A549 (cell line): Measurements from ENCODE around the gene EIF4G3. TPM values are rescaled to one million over a fixed set of nuclear protein-coding genes. Genes with fewer than 3 reads are reported as not detected.

ENCODE experiments used
- ATAC-seq, 2 experiments: fragments of 200-7000 bp in 1 of 2; fragments of >200 bp in 1 of 2; cut with Nextera tagmentation in 1 of 2; cut with Tn5 transposase in 1 of 2; 3 replicates each; pipeline versions ENCODE4 v1.8.0 to v1.9.1; 2018 to 2020; ENCODE audit warnings: mild to moderate bottlenecking in 1 of 2, moderate library complexity in 1 of 2
- CTCF ChIA-PET: fragments of 300-600 bp; sonication (Branson Sonifier 250); formaldehyde crosslinking; extraction: SDS; loops from one replicate; lab custom pipeline; 2021; ENCODE audit warnings: antibody characterized with exemption, inconsistent platforms; lab: Yijun Ruan, JAX
- POLR2A ChIA-PET: fragments of 350-600 bp; formaldehyde crosslinking; extraction: SDS; loops from one replicate; lab custom pipeline; 2021; ENCODE audit warnings: antibody characterized with exemption, inconsistent platforms; lab: Yijun Ruan, JAX
- DNase-seq, 2 experiments: peaks; one replicate each; pipeline versions ENCODE4 v3.0.0 to v3.0.0-alpha.2; 2011 to 2016; ENCODE audit warnings: low read depth in 1 of 2, low spot score in 1 of 2
- FAIRE-seq: peaks from 2 replicates; lab custom pipeline; 2011; peaks lifted over from hg19 to GRCh38; lab: Jason Lieb, UNC
- H3K27ac ChIP-seq, 2 experiments: fragments of >200 bp; sonication (Bioruptor Twin); formaldehyde crosslinking; 3 replicates each; pipeline ENCODE4 v1.5.1; 2016 to 2017
- H3K4me1 ChIP-seq: fragments of >200 bp; sonication (Bioruptor Twin); formaldehyde crosslinking; 3 replicates; pipeline ENCODE4 v1.6.1; 2016
- H3K4me2 ChIP-seq: fragments of >200 bp; sonication (Bioruptor Twin); formaldehyde crosslinking; 3 replicates; pipeline ENCODE4 v1.6.1; 2016
- H3K4me3 ChIP-seq: fragments of >200 bp; sonication (Bioruptor Twin); formaldehyde crosslinking; 3 replicates; pipeline ENCODE4 v1.5.1; 2016
- H3K9me3 ChIP-seq: fragments of >200 bp; sonication (Bioruptor Twin); formaldehyde crosslinking; 3 replicates; pipeline ENCODE4 v1.6.1; 2016
- ATOH8 ChIP-seq: fragments of 250-450 bp; sonication (Bioruptor Pico); IDR thresholded peaks from 2 replicates; pipeline ENCODE4 v1.5.0; 2020; ENCODE audit warnings: low read depth, mild to moderate bottlenecking, moderate library complexity
- EHF ChIP-seq: fragments of 250-450 bp; sonication (Bioruptor Pico); IDR thresholded peaks from 2 replicates; pipeline ENCODE4 v1.5.0; 2020; ENCODE audit warnings: mild to moderate bottlenecking
- EHMT2 ChIP-seq: fragments of 200-600 bp; sonication (generic); IDR thresholded peaks from 2 replicates; pipeline ENCODE4 v1.6.1; 2016; ENCODE audit warnings: antibody characterized with exemption, low read depth, mild to moderate bottlenecking, moderate library complexity
- ELK1 ChIP-seq: fragments of 150-350 bp; IDR thresholded peaks from 2 replicates; pipeline ENCODE4 v1.6.1; 2014; ENCODE audit warnings: low read depth, mild to moderate bottlenecking, low read length
- ESRRA ChIP-seq: fragments of 150-350 bp; IDR thresholded peaks from 2 replicates; pipeline ENCODE4 v1.6.1; 2014; ENCODE audit warnings: mild to moderate bottlenecking, low read length, borderline replicate concordance
- FOSB ChIP-seq: fragments of 250-450 bp; sonication (Bioruptor Pico); IDR thresholded peaks from 2 replicates; pipeline ENCODE4 v1.5.0; 2020; ENCODE audit warnings: mild to moderate bottlenecking, moderate library complexity
- FOSL2 ChIP-seq, 2 experiments: fragments of 450-650 bp in 1 of 2; fragments of >200 bp in 1 of 2; sonication (Bioruptor Twin) in 1 of 2; formaldehyde crosslinking; IDR thresholded peaks; 2 replicates each; pipeline versions ENCODE4 v1.5.0 to v1.6.1; 2016 to 2020; ENCODE audit warnings: mild to moderate bottlenecking in 1 of 2, moderate library complexity in 1 of 2
- FOXS1 ChIP-seq: fragments of 250-450 bp; sonication (Bioruptor Pico); IDR thresholded peaks from 2 replicates; pipeline ENCODE4 v1.5.0; 2020; ENCODE audit warnings: mild to moderate bottlenecking, moderate library complexity
- GATA3 ChIP-seq: IDR thresholded peaks from 2 replicates; pipeline ENCODE4 v1.6.1; 2012; ENCODE audit warnings: borderline replicate concordance
- HDAC2 ChIP-seq: fragments of 200-600 bp; sonication (generic); IDR thresholded peaks from 2 replicates; pipeline ENCODE4 v1.6.1; 2016
- HES2 ChIP-seq: fragments of >200 bp; sonication (Bioruptor Twin); formaldehyde crosslinking; IDR thresholded peaks from 2 replicates; pipeline ENCODE4 v1.6.1; 2016
- HOXB13 ChIP-seq: fragments of 250-450 bp; sonication (Bioruptor Pico); IDR thresholded peaks from 2 replicates; pipeline ENCODE4 v1.5.0; 2020; ENCODE audit warnings: low read depth, mild to moderate bottlenecking, moderate library complexity
- HOXB5 ChIP-seq: fragments of 250-450 bp; sonication (Bioruptor Pico); IDR thresholded peaks from 2 replicates; pipeline ENCODE4 v1.5.0; 2020; ENCODE audit warnings: mild to moderate bottlenecking, moderate library complexity
- JUNB ChIP-seq: fragments of >200 bp; sonication (Bioruptor Twin); formaldehyde crosslinking; IDR thresholded peaks from 2 replicates; pipeline ENCODE4 v1.6.1; 2016
- KDM1A ChIP-seq: fragments of 200-600 bp; sonication (generic); IDR thresholded peaks from 2 replicates; pipeline ENCODE4 v1.6.1; 2016; ENCODE audit warnings: low read depth, mild to moderate bottlenecking
- KDM5A ChIP-seq: fragments of 200-600 bp; sonication (generic); IDR thresholded peaks from 2 replicates; pipeline ENCODE4 v1.6.1; 2016; ENCODE audit warnings: antibody characterized with exemption, mild to moderate bottlenecking
- MAX ChIP-seq: IDR thresholded peaks from 2 replicates; pipeline ENCODE4 v1.6.1; 2012
- MYC ChIP-seq: IDR thresholded peaks from 2 replicates; pipeline ENCODE4 v1.6.1; 2012; ENCODE audit warnings: mild to moderate bottlenecking, inconsistent platforms, low read length, improper control_type of control experiment, borderline replicate concordance
- NFE2L2 ChIP-seq: fragments of 150-350 bp; conservative IDR thresholded peaks from 2 replicates; pipeline ENCODE4 v1.6.1; 2014; ENCODE audit warnings: low read length
- PBX3 ChIP-seq: IDR thresholded peaks from 2 replicates; pipeline ENCODE4 v1.6.1; 2012
- PHF8 ChIP-seq: fragments of 200-600 bp; sonication (generic); IDR thresholded peaks from 2 replicates; pipeline ENCODE4 v1.6.1; 2016; ENCODE audit warnings: low read depth, mild to moderate bottlenecking, antibody characterized with exemption, moderate library complexity, borderline replicate concordance
- RFX5 ChIP-seq: fragments of 450-650 bp; IDR thresholded peaks from 2 replicates; pipeline ENCODE4 v1.7.1; 2014; ENCODE audit warnings: antibody characterized with exemption, mild to moderate bottlenecking, moderate library complexity
- RNF2 ChIP-seq: fragments of 200-600 bp; sonication (generic); IDR thresholded peaks from 2 replicates; pipeline ENCODE4 v1.6.1; 2016; ENCODE audit warnings: low read depth, mild to moderate bottlenecking, antibody characterized with exemption, moderate library complexity, borderline replicate concordance
- TFCP2L1 ChIP-seq: fragments of 250-450 bp; sonication (Bioruptor Pico); IDR thresholded peaks from 2 replicates; pipeline ENCODE4 v1.5.0; 2021; ENCODE audit warnings: mild to moderate bottlenecking
- ZFP36 ChIP-seq: fragments of 450-650 bp; IDR thresholded peaks from 2 replicates; pipeline ENCODE4 v1.6.1; 2014; ENCODE audit warnings: borderline replicate concordance; ENCODE audit not compliant: partially characterized antibody
- ZNF302 ChIP-seq: fragments of 250-450 bp; sonication (Bioruptor Pico); IDR thresholded peaks from 2 replicates; pipeline ENCODE4 v1.9.0; 2021; ENCODE audit warnings: inconsistent platforms, mild to moderate bottlenecking, moderate library complexity
- WGBS: methylation state at CpG from one replicate; pipeline ENCODE4 v1.1.6; 2017; ENCODE audit errors: missing lambda C conversion rate; 5-methylcytosine and 5-hydroxymethylcytosine counted together
- polyA plus RNA-seq, 4 experiments: library from polyadenylated mRNA; depleted of rRNA in 3 of 4; stranded (reverse); fragments of >200 nt; fragmentation: RNase III in 1 of 4; extraction: RNeasy Plus Mini Kit Qiagen cat#74134 plus additional on column Dnase treatment in 1 of 4; gene quantifications; 2 replicates in 3 of 4; 3 replicates in 1 of 4; pipeline ENCODE4 v1.2.3, GENCODE V29; 2011 to 2017

The EIF4G3 gene
- polyA plus RNA-seq, 2 of the 4 experiments (the other 2 are of a cell fraction): 25.0 to 51.3 TPM

- POLR2A ChIA-PET: no interaction called here
- H3K4me1 ChIP-seq: no peaks in the 10 kb centered on the region
- DNase-seq: no peak
- 94% methylated on average over 1 of the region's 1 CpG for WGBS
- no peak for FAIRE-seq
- no peak overlapping the region for H3K4me2 ChIP-seq
- no peak for ATAC-seq
- CTCF ChIA-PET: interaction anchor here (1.8 kb wide), 1 partner anchor 8 kb away, joined by 6 read pairs; no protein-coding TSS in a partner anchor
- no peak overlapping the region for H3K4me3 ChIP-seq
- no peak overlapping the region for H3K27ac ChIP-seq
- no peak for TF ChIP-seq ZNF302 (CRISPR knock-in tag)
- TF ChIP-seq RNF2: no peak
- no peak for TF ChIP-seq TFCP2L1 (CRISPR knock-in tag)
- TF ChIP-seq PHF8: no peak
- no peak for TF ChIP-seq MYC
- TF ChIP-seq EHF (CRISPR knock-in tag): no peak
- TF ChIP-seq HDAC2: no peak
- no peak for TF ChIP-seq FOXS1
- no peak for TF ChIP-seq ZFP36
- TF ChIP-seq GATA3: no peak
- TF ChIP-seq NFE2L2: no peak
- TF ChIP-seq KDM5A: no peak
- no peak for TF ChIP-seq ELK1
- TF ChIP-seq, all 56 proteins: peak for 0
- no peaks in the 10 kb centered on the region for H3K9me3 ChIP-seq
These were observed 45.5 kb downstream of the EIF4G3 start for GRCh38 chr1:21131200-21131599.

GRCh38 chr1:21129407-21129806 lies 47.3 kb downstream of the EIF4G3 start:
- FAIRE-seq (no peak), DNase-seq (no peak)
- no peak overlapping the region for H3K27ac ChIP-seq
- H3K9me3 ChIP-seq: no peaks in the 10 kb centered on the region
- CTCF ChIA-PET: interaction anchor here (0.5 to 1.8 kb wide), 2 partner anchors 10 to 612 kb away, joined by 3 to 6 read pairs; no protein-coding TSS in a partner anchor
- 39% methylated on average over 2 of the region's 2 CpGs for WGBS
- no peak for TF ChIP-seq HES2
- TF ChIP-seq HOXB13: no peak
- TF ChIP-seq, all 56 proteins: peak for 0
- no peak overlapping the region for H3K4me2 ChIP-seq
- peaks cover 8% of the 10 kb centered on the region; the same call in 1 of the 3 replicates for H3K4me1 ChIP-seq
- POLR2A ChIA-PET: no interaction called here
- ATAC-seq: no peak
- H3K4me3 ChIP-seq: no peak overlapping the region

- DNase-seq (no peak), ATAC-seq (no peak), FAIRE-seq (no peak)
- 66% methylated on average over 4 of the region's 4 CpGs for WGBS
- CTCF ChIA-PET: no interaction called here
- H3K4me1 ChIP-seq: peaks cover 14% of the 10 kb centered on the region; the same call in 1 of the 3 replicates
- TF ChIP-seq HDAC2 (no peak), MAX (no peak), ATOH8 (CRISPR knock-in tag) (no peak), NFE2L2 (no peak), MYC (no peak), FOSL2 (IDR thresholded peaks at IDR 0.05) (no peak), FOSL2 (CRISPR knock-in tag; IDR thresholded peaks at IDR 0.05) (no peak), JUNB (no peak), HOXB13 (no peak), HES2 (no peak), PBX3 (no peak), EHMT2 (no peak), RFX5 (no peak), TFCP2L1 (CRISPR knock-in tag) (no peak), ESRRA (no peak), FOSB (CRISPR knock-in tag) (no peak), KDM1A (no peak), HOXB5 (no peak)
- H3K4me2 ChIP-seq: no peak overlapping the region
- no peak overlapping the region for H3K4me3 ChIP-seq
- POLR2A ChIA-PET: no interaction called here
- H3K27ac ChIP-seq: no peak overlapping the region
- H3K9me3 ChIP-seq: no peaks in the 10 kb centered on the region
These were observed 50.4 kb downstream of the EIF4G3 start for GRCh38 chr1:21126324-21126723.
